Right forelimb (tissue), 1 donor: ENCODE measurements around the gene IDH1.
A peak's percentile ranks its signal among the peaks of the same experiment; 100 is the strongest.
"Not testable (repeated sequence)": the region's sequence is repeated elsewhere in the genome, so short reads cannot be mapped to it uniquely, and the experiment has no call there.

Source experiments
- DNase-seq: peaks from one replicate; pipeline ENCODE4 v3.0.0-alpha.2; 2018

Gene IDH1

GRCh38 chr2:208256192-208256782 is 1.4 kb upstream of the IDH1 start:
- no peak for DNase-seq

DNA sequence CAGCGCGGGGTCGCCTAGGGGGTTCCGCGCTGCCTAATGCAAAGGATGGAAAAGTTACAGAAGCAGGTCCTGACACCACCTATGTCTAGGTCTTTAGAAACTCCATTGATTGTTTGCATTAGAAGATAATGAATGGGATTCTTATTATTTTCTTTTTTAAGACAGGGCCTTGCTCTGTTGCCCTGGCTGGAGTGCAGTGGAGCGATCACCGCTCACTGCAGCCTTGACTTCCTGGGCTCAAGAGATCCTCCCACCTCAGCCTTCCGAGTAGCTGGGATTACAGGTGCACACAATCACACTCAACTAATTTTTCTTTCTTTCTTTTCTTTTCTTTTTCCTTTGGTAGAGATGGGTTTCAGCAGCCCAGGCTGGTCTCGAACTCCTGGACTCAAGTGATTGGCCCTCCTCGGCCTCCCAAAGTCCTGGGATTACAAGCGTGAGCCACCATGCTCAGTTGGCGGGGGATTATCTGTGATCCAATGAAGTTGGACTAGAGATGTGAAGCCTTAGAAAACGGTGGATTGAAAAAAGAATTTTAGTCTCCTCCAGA is 761 bp upstream of the IDH1 start:
- DNase-seq: no peak

DNA sequence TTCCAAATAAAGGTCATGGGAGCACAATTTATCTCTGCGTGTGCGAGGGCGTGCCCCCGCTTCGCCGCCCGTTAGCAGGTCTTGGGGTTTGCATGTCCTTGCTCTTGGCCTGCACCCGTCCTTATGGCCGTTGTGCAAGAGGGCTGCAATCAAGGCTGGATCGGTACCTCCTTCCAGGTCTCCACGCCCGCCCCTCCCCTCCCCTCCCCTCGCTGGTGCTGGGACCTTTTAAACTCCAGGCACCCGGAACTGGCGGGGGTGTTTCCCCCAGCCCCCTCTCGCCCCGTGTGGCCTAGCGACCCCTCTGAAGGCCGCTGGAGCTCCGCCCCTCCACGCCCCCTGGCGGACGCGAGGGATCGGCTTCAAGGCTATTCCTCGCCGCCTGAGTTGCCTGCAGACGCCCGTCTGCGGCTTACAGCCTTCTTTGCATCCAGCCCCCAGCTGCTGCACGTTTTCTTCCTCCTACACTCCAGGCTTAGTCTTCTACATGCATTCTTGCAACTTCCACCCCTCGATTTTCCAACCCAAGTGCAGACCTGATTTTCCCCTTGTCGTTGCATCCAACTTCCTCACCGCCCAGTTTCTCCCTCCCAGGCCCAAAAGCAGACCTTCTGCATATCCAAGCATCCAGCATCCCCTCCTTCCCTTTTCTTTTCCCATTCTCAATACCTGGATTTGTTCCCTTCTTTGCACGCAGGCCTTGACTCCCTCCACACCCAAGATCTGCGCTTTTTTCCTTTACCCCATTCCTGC is 577 bp downstream of the IDH1 start:
- peak; percentile 90 for DNase-seq

DNA sequence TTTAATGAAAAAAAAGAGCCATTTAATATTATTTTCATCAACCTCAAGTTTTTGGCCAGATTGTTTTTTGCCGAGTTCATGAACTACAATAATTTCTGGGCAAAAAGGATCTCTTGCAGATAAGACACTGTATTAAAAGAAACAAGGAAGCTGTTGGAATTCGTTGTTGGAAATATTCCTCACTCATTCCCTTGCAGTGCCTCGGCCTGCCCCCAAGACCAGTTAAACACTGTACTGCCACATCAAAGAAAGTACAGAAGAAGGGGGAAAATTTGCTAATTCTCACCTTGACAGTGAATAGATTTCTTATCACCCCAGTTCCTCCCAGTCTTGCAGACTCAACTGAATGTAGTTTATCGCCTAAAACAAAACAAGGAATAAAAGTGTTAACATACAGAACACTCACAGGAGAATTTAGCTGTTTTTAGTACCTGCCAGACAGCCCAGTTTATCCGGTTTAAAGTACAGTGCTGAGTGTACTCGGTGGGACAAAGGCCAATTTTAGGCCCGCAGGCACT is 1.2 kb downstream of the IDH1 start:
- no peak for DNase-seq

GRCh38 chr2:208252716-208253492 is 2.0 kb downstream of the IDH1 start:
- DNase-seq: no peak

- no peak for DNase-seq
Observed at GRCh38 chr2:208251098-208251497, 3.8 kb downstream of the IDH1 start.

DNA sequence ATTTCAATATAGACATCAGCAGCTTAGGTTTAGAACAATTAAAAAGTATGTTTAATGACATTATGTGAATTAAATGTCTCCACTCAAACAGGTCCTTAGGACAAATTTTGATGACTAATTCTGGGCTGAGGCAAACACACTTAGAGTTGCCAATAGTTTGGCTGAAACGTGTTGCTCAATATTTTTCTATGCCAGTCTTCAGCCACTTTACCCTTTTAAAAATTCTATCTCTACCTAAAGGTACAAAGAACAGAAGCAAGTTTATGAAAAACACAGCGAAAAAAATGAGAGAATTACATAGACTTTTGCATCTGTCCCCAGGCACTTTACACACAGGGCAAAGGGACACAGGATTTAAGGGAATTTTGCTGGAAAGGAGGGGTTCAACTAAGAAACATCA is 4.5 kb downstream of the IDH1 start:
- no peak for DNase-seq

GRCh38 chr2:208249296-208249695 is 5.6 kb downstream of the IDH1 start:
- no peak for DNase-seq

DNA sequence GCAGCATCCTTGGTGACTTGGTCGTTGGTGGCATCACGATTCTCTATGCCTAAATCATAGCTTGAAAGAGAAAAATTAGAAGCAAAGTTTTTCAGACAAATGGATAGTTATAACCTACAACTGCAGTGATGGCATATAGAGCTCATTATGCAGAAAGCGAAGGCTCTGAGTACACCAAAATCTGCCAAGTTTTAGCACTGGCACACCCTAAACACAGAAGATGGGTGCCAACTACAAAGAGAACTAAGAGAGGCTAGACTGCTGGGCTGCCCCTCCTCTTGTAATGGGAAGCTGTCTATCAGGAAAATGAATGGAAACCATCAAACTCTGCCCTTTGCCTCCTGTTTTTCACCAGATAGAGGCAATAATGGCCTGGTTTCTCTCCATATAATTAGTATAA is 6.3 kb downstream of the IDH1 start:
- no peak for DNase-seq

DNA sequence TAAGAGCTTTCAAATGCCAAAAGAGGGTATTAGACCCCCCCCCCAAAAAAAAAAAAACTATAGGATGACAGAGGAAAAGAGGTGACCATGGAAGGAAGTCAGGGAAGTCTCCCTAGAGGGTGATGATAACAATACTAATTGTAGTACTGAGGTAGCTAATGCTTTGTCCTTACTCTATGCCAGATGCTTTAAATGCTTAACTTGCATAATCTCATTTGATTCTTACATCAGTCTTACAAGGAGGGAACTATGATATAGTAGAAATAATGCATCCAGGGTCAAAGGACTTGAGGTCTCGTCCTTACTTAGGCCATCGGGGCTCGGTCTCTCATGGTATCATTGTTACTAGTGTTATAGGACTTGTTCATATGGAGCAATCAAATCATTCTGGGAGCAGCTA is 9.1 kb downstream of the IDH1 start:
- no peak for DNase-seq

- no peak for DNase-seq
Observed at GRCh38 chr2:208244422-208244821, 10.4 kb downstream of the IDH1 start.

DNA sequence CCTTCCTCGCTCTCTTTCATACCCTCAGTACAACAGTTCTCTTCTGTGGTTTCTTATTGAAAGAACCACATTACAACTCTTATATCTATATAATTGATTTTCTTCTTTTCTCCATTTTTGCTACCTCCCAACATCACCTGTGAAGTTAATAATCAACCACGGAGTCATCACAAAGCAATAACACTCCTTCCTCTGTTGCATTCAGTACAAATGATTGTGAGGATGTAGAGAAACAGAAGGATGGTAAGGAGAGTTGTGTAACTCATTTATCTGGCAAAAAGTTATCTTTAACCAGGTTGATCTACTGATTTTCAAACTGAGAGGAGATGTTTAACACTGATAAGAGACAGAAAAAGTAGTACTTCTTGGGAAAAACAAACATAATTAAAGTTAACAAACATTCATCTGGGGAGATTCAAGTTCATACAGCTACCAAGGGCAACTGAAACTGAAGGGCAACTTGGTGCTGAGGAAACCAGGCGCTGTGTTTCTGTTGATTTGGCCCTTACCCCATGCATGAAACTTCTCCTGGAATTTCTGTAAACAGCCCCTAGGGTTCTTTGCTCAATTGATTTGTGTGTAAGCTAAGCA is 14.2 kb downstream of the IDH1 start:
- DNase-seq: no peak

DNA sequence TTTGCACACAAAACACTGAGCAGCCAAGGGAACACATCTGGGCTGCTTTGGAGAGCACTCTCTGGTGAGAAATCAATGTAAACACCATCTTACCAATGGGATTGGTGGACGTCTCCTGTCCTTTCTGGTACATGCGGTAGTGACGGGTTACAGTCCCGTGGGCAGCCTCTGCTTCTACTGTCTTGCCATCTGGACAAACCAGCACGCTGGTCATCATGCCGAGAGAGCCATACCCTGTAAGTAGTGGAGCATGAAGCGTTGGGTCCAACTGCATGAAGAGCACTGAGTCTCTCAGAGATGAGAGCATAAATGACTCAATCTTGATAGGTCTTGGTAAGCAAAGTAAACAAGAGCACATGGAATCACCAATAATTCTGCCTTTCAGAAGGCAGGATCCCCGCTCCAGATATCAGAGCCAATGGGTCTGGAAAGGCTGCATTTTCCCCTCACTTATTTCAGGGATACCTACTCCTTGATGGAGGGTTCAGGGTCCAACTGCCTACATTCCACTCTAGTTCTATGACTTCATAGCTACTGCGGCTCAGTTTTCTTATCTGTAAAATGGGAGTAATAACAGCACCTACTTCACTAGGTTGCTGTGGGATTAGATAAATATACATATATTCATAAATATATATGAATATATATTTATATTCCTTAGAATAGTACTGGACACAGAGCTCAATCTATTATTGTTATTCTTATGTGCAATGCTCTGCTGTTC is 14.9 kb downstream of the IDH1 start:
- no peak for DNase-seq

GRCh38 chr2:208235860-208236259 is 19.0 kb downstream of the IDH1 start:
- DNase-seq: no peak

DNA sequence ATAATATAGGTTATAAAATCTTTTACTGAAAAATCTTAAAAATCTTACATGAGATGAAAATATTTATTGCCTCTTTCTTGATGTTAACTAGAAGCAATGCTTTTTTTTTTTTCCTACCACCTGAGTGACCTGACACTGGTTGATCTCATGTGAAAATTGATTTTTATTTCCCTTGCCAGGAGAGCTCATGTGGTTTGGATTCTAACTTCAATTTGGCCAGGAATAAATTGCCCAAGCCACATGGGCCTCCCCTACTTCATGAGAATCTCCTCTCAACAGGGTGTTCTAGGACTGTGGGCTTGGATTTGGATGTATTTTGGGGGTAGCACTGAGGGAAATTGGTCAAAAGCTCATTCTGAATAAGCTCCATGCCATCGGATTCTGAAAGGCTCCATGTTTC is 20.1 kb downstream of the IDH1 start:
- DNase-seq: no peak

DNA sequence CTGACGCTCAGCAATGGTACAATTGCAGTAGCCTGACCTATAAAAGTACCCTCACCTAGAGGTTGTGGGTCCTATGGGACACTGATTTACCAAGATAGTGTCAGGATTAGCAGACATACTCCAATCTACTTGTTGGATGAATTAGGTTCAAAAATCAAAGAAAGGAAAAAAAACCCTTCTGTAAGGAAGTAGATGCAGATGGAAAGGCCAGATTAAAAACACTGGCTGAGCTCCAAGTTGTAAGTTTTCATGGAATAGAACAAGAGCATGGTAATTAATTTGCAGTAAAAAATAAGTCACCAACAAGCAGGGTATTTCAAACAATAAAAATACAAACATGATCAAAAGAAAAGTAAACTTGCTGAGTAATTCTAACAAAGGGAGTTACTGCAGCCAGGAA is 26.4 kb downstream of the IDH1 start:
- DNase-seq: no peak

DNA sequence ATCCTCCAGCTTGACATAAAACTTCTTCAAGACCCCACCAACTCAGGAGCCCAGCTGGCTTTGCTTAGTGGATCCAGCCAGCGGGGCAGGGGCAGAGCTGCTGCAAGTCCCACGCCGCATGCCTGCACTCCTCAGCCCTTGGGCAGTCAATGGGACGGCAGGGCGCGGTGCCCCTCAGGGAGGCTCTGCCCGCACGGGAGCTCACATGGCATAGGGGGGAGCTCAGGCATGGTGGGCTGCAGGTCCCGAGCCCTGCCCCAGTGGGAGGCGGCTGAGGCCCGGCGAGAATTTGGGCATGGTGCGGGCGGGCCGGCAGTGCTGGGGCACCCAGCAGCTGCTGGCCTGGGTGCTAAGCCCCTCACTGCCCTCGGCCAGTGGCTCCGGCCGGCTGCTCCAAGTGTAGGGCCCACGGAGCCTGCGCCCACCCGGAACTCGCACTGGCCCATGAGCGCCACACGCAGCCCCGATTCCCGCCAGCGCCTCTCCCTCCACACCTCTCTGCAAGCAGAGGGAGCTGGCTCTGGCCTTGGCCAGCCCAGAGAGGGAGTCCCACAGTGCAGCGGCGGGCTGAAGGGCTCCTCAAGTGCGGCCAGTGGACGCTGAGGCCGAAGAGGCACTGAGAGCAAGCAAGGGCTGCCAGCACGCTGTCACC is 27.2 kb downstream of the IDH1 start:
- no peak for DNase-seq

DNA sequence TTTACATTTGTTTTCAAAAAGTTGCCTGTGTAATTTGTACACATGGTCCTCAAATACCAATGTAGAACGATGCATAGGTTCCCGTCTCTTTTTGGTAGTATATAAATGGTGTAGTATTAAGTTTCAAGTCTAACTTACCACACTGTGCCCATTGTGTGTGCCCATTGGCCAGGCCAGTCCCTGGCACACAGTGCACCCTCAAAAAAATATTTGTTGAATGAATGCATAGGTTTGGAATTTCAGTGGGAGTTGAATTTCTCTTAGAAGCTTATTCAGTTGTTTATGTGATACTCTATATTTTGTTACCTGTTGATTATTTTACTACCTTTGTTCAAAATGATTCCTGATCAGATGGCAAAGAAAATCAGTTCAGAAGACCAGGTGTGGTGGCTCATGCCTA is 30.1 kb downstream of the IDH1 start:
- DNase-seq: no peak

DNA sequence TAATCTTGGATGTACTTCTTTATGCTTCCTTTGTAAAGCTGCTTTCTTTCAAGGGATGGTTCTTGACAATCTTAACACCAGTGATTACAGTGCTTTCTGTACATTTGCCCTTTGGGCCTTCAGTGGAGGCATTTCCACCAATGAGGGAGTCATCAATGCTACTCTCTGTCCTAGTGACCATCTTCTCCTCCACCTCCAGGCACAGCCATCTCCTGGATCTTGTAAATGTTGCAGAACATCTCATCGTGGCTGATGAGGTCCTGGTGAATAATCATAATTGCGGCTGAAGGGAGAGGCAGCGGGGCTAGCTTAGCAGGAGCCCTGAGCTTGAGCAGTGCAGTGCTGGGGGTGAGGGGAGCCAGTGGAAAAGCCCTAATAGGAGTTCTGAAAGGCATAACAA is 32.5 kb downstream of the IDH1 start:
- no peak for DNase-seq

GRCh38 chr2:208221873-208222272 is 33.0 kb downstream of the IDH1 start:
- not testable (repeated sequence) for DNase-seq

DNA sequence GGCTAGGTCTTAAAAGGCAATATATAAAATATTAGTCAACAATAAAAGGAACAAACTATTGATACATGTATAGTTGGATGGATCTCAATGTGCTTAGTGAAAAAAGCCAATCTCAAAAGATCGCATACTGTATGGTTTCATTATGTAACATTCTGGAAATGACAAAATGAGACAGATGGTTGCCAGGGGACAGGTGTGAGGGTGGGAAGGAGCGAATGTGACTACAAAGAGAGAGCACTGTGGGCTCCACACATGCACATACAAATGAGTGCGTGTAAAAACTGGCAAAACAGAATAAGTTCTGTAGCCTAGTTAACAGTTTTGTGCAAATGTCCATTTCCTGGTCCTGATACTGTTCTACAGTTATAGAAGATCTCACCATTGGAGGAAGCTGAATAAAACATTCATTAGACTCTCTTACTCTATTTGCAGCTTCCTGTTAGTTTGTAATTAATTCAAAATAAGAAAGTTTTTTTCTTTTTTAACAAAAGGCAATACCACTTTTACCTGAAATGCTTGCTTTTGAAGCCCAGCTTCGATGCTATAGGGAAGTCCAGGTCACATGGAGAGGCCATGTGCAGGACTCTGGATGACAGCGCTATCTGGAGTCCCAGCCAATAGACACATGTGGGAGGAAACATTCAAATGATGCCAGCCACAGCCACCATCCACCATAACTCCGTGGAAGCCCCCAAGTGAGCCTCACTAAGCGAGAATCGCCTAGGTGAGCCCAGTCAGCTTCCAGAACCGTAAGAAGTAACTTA is 44.0 kb downstream of the IDH1 start:
- DNase-seq: no peak
